HG03159 (cell line): ENCODE results near the gene RELT.

Source experiments
- ATAC-seq: cut with Tn5 transposase; IDR thresholded peaks from one replicate; pipeline ENCODE4 v1.9.1; 2021; ENCODE audit warnings: mild to moderate bottlenecking, moderate library complexity; ENCODE audit not compliant: unreplicated experiment

The RELT gene

DNA sequence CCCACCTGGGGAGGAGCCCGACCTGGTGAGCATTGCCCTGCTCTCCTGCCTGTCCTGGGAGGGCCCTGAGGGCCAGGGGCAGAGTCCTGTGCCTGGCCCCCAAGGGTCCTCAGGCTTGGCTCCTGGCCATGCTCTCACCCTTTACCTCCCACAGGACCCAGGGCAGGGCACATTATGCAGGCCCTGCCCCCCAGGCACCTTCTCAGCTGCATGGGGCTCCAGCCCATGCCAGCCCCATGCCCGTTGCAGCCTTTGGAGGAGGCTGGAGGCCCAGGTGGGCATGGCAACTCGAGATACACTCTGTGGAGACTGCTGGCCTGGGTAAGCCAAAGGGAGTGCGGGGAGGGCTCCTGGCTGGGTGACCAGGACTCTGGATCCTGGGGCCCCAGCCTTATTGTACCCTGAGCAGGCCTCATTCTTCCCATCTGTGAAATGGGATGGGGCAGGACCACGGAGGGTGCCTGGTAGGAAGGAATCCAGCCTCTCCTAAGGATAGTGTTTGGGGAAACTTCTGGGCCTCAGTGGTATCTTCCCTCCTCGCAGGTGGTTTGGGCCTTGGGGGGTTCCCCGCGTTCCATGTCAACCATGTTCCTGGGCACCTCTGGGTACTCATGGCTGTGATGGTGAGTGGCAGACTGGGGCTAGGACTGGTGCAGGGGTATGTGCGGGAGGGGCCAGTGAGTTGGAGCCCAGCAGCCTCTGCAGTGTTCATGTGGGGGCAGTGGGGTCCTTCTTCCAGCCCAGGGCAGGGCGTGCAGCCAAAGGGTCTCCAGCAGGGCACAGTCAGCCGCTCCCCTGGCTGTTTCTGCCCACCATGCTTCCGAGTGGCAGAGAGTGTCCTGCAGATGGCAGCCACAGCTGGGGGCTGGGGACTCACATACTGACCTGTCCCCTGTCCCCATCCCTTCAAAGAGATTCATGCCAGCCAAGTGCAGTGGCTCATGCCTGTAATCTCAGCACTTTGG lies 14.7 kb downstream of the RELT start:
- no peak for ATAC-seq

DNA sequence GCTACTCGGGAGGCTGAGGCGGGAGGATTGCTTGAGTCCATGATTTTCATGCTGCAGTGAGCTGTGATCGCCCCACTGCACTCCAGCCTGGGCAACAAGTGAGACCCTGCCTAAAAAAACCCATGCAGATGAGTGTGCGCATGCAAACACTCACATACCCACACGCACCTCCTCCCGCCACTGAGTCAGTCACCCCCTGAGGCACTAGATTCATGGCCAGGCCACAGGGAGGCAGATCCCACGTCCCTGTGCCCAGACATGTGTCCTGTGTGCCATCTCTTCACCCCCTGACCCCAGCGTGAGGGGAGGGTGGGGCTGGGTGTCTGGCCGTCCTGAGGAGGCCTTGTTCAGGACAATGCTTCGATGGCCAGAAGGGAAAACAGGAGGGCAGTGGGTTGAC lies 15.5 kb downstream of the RELT start:
- ATAC-seq, result no peak

- ATAC-seq, result no peak
Measured at GRCh38 chr11:73392108-73393010, 16.2 kb downstream of the RELT start.

DNA sequence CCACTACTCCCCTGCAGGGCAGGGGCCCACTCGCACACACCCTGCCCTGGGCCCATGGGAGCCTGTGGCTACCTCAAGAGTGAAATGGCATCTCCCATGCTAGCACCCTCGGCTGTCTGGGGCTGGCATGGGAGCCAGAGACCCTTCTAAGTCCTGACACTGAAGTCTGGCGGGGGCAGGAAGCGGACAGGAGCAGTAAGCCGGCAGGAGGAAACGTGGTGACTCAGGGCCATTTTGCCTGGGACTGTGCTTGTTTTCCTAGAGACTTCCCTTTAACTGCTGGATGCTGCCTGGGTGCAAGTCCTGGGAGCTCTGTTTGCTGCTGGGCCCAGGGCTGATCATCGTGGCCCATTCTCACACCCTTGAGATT lies 16.8 kb downstream of the RELT start:
- ATAC-seq, result no peak

DNA sequence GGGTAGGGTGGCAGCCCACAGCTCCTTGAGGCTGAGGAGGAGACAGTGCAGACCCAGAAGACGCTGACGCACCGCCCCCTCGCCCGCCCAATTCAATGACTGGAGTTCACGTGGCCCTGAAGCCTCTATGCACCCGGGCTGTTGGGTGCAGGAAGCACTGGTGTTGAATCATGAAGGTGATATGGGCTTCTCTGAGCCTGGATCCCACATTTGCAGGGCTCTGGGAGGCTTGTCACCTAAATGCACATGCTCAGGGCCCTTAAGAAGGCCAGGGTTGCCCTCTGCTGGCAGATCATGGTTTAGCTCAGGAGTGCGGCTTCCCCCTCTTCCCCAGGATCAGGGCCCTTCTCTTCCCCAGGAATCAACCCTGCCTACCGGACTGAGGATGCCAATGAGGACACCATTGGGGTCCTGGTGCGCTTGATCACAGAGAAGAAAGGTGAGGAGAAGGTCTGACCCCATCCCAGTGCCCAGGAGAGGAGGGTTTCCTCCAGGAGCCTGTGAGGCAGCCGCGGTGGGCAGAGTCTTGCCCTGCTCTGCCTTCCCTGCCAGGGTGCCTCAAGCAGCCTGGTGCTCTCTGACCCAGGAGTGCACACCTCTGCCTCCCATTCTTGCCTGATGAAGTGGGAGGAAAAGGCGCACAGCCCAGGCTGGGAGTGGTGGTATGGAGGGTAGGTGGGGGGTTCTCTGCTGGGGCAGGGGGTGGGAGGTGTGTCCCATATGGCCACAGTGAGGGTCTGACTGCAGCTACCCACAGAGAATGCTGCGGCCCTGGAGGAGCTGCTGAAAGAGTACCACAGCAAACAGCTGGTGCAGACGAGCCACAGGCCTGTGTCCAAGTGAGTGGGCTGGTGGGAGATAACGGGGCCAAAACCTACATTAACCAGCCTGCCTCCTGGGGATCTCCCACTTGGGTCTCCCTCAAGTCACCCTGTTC lies 17.5 kb downstream of the RELT start:
- no peak for ATAC-seq

- ATAC-seq, result no peak
Measured at GRCh38 chr11:73394416-73395296, 18.5 kb downstream of the RELT start.

DNA sequence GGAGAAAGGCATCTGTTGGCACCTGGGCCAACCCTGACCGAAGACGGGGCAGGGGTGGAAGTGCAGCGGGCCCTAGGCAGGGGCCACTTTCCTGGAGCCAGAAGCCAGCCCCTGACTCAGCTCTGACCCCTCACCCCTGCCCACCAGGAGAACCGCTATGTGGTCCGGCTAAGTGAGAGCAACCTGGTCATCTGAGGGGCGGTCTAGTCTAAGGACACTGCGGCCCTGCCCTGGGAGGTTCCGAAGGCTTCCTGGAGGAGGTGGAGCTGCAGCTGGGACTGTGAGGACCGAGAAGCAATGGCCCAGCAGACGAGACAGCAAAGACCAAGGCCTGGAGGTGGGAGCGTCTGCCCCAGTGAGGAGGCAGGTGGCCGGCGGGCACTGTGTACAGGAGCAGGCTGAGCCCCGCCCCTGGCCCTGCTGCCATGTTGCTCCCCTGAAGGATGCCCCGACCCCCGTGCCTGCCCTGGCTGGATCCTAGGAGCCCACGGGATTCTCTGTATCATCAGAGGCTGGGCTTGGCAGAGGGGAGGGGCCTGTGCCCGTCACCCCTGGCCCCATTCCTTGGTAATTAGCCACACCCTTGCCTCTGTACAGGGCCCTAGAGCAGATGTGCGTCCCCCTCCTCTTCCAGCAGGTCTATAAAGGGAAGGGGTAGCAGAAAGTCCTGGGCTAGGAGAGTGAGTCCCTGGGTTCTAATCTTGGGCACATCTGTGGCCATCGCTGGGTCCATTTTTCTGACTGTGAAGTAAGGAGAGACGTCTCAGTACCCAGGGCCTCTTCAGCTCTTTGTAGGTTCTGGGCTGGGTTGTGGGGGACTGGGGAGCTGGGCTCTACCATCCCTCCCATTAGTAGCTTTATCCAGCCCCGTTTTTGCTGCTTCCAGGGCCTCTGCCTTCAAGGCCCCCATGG lies 19.4 kb downstream of the RELT start:
- no peak for ATAC-seq

- ATAC-seq, result no peak
Measured at GRCh38 chr11:73396251-73396930, 20.2 kb downstream of the RELT start.

GRCh38 chr11:73396985-73397384 lies 20.8 kb downstream of the RELT start:
- no peak for ATAC-seq

DNA sequence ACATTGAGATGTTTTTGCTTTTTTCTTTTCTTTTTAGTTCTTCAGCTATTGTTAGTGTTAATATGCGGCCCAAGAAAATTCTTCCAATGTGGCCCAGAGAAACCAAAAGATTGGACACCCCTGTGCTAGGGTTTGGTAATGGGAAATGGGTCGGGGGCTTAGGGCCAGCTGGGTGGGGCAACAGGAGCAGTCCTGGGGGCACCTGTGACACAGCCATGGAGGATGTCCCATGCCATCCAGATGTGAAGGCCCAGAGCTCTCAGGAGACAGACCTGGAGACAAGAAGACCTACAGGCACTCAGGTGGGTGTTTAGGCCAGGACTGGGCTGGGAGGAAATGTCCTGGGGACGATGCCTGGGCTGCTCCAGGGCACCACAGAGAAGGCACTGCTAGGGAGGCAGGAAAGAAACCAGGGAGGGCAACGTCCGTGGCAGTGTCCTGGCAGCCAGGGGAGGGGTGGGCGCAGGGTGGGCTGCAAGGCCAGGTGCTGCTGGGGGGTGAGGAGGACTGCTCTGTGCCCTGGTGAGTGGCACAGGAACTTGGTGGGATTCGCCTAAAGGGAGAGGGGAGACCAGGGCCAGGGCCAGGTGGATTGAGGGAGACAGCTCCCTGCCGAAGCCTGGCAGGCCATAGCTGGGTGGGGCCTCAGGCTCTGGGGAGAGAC lies 21.4 kb downstream of the RELT start:
- no peak for ATAC-seq

DNA sequence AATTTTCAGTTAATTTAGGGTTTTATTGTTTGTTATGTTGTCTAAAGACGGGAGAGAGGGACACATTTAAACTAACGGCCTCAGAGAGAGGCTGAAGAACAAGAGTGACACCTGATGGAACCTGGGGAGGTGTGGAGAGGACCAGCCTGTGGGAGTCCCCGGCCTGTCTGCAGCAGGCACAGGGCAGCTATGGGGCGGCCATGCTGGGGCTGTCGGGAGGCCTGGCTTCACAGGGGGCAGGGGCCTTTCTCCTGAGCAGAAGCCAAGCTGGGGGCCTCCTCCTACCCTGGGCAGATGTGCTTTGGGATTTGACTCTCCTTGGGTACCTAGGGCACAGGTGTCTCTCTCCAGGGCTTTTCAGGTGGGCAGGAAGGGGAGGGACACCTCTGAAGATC lies 21.9 kb downstream of the RELT start:
- ATAC-seq, result no peak

- ATAC-seq, result no peak
Measured at GRCh38 chr11:73398721-73399120, 22.5 kb downstream of the RELT start.

DNA sequence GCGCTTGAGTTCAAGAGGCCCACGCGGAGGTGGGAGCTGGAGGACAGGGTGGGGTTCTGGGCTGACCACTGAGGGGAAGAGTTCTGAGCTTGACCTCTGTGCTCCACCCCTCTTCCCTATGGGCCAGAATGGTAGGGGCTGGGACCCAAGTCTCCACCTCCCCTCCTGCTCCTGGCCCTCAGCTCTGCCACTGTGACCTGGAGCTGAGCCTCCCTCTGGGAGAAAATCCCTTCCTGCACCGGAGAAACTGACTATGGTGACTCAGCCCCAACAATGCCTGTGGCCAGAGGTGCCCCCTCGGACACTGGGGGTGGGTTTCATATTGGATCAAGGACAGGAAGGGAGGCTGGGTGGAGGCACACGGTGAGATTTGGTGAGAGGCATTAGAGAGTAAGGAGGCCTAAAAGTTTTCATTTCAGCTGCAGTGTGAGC lies 23.0 kb downstream of the RELT start:
- no peak for ATAC-seq

DNA sequence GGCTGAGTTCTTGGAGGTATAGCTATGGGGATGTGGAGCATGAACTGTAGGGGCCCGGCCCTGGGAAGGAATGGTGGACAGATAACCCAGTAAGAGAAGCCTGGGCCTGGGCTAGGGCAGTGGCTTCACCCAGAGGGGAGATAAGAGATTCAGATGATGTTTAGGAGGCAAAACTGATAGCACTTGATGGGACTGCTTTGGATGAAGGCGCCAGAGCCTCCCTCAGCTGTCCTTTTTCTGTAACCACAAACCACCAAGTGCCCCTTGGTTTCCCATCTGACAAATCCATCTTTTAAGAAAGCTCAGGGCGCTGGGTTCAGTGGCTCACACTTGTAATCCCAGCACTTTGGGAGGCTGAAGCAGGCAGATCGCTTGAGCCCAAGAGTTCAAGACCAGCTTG lies 23.4 kb downstream of the RELT start:
- ATAC-seq, result no peak

DNA sequence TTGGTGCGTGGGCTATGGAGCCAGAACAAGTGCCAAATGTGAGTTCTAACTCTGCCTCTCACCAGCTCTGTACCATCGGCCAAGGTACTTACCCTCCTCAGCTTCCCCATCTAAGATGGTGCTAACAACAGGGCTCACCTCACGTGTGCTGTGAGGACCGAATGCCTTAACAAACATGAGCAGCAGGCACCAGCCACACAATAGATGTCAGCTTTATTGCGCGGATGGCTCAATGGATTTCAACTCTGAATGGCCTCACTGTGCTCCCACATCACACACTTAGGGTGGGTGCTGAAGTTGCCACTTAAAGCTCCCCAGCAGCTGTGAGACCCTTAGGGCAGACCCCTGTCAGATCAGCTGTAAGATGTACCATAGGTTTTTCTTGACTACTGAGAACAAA lies 24.1 kb downstream of the RELT start:
- no peak for ATAC-seq

GRCh38 chr11:73401217-73401923 lies 25.2 kb downstream of the RELT start:
- no peak for ATAC-seq
